Ishikawa (cell line): ENCODE data around the gene ASPSCR1.

ENCODE experiments used
- CREB1 ChIP-seq: IDR thresholded peaks from 2 replicates; pipeline ENCODE4 v1.6.1; 2012; ENCODE audit warnings: low read depth
- EGR1 ChIP-seq: IDR thresholded peaks from 2 replicates; pipeline ENCODE4 v1.6.1; 2012
- EP300 ChIP-seq: IDR thresholded peaks from 2 replicates; pipeline ENCODE4 v1.6.1; 2012; ENCODE audit warnings: borderline replicate concordance
- FOXM1 ChIP-seq: IDR thresholded peaks from 2 replicates; pipeline ENCODE4 v1.6.1; 2012; ENCODE audit warnings: low read depth, borderline replicate concordance
- NFIC ChIP-seq: IDR thresholded peaks from 2 replicates; pipeline ENCODE4 v1.6.1; 2012
- RAD21 ChIP-seq: IDR thresholded peaks from 2 replicates; pipeline ENCODE4 v1.6.1; 2012; ENCODE audit warnings: low read depth
- REST ChIP-seq: IDR thresholded peaks from 2 replicates; pipeline ENCODE4 v1.6.1; 2012; ENCODE audit warnings: low read depth, mild to moderate bottlenecking
- TAF1 ChIP-seq: IDR thresholded peaks from 2 replicates; pipeline ENCODE4 v1.6.1; 2012; ENCODE audit warnings: low read depth, mild to moderate bottlenecking
- TEAD4 ChIP-seq: IDR thresholded peaks from 2 replicates; pipeline ENCODE4 v1.6.1; 2012
- TF ChIP-seq, protein P1 (sequence below): IDR thresholded peaks from 2 replicates; pipeline ENCODE4 v1.6.1; 2012
- TF ChIP-seq, protein P2 (sequence below): IDR thresholded peaks from 2 replicates; pipeline ENCODE4 v1.6.1; 2012

GRCh38 chr17:81984773-81985410 lies 7.5 kb downstream of the ASPSCR1 start:
- TF ChIP-seq EP300 (no peak), REST (no peak), RAD21 (no peak), TAF1 (no peak), TEAD4 (no peak), FOXM1 (no peak), NFIC (no peak), CREB1 (no peak), EGR1 (no peak)
- TF ChIP-seq, protein P1, sequence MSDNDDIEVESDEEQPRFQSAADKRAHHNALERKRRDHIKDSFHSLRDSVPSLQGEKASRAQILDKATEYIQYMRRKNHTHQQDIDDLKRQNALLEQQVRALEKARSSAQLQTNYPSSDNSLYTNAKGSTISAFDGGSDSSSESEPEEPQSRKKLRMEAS: no peak
- TF ChIP-seq, protein P2, sequence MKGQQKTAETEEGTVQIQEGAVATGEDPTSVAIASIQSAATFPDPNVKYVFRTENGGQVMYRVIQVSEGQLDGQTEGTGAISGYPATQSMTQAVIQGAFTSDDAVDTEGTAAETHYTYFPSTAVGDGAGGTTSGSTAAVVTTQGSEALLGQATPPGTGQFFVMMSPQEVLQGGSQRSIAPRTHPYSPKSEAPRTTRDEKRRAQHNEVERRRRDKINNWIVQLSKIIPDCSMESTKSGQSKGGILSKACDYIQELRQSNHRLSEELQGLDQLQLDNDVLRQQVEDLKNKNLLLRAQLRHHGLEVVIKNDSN: no peak
